OCI-LY3 (cell line): Measurements from ENCODE around the gene BTG1.

ENCODE experiments used
- EZH2phosphoT487 ChIP-seq: fragments of 200-600 bp; shearing (Covaris generic); IDR thresholded peaks from 2 replicates; pipeline ENCODE4 v1.6.1; 2018; ENCODE audit warnings: antibody characterized with exemption, mixed run types, low read depth
- TF ChIP-seq, protein P1 (sequence below): fragments of 200-600, 300-600 bp; sonication (generic); IDR thresholded peaks from 2 replicates; pipeline ENCODE4 v1.5.1; 2014; ENCODE audit warnings: antibody characterized with exemption, low read length, low read depth

DNA sequence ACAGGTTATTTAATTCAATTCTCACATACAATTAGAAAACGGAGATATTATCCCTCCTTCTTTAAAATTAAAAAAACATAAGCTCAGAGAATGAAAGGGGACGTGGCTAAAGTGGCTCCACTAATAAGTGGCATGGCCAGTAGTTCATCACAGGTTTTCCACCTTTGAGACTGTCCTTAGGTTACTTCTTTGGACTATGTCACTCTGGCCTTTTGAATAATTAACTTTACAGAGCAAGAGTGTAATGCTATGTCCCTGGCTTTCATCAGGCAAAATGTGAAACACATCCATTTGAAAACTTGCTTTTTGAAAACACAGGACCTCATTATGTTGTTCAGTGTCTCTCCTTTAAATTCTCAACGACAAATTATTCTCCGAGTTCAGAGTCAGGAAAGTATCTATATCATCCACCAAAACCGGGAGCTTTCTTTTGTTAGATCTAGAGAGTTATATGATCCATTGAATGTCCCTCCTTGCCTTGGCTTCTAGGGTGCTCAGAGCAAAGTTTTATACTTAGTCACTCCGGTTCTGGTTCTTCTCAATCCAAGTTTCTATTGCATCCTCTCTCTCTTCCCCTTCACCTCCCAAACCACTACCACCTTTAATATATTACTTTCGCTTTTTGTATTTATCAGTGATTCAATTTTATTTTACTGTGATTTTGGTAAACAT lies 43.0 kb upstream of the BTG1 start:
- TF ChIP-seq, protein P1, sequence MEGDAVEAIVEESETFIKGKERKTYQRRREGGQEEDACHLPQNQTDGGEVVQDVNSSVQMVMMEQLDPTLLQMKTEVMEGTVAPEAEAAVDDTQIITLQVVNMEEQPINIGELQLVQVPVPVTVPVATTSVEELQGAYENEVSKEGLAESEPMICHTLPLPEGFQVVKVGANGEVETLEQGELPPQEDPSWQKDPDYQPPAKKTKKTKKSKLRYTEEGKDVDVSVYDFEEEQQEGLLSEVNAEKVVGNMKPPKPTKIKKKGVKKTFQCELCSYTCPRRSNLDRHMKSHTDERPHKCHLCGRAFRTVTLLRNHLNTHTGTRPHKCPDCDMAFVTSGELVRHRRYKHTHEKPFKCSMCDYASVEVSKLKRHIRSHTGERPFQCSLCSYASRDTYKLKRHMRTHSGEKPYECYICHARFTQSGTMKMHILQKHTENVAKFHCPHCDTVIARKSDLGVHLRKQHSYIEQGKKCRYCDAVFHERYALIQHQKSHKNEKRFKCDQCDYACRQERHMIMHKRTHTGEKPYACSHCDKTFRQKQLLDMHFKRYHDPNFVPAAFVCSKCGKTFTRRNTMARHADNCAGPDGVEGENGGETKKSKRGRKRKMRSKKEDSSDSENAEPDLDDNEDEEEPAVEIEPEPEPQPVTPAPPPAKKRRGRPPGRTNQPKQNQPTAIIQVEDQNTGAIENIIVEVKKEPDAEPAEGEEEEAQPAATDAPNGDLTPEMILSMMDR: no peak
- no peak for TF ChIP-seq EZH2phosphoT487
